ENCODE results near the gene MICAL3.
A peak's percentile ranks its signal among the peaks of the same experiment; 100 is the strongest.

MICAL3 gene

DNA sequence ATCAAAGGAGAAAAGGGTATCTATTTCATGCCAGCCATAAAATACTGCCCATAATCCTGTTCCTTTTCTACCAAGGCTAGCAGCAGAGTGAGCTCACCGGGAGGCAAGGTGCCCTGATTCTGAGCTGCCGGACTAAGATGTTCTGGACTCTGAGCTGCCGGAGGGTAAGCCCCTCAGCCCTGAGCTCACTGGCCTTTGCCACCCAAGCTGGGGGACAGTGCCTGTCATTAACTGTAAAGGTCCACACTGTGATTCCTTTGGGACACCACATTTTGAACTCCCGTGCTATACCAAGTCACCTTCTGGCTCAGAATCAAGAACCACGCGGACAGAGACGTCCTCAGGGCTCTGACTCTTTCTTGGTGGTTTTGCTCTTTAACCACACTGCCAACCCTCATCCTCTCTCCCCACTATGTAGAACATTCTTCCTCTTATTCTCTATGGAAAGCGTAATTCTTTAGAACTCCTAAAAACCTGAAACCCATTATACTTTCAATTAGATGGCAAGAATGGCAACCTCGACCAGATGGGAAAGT is 161.6 kb downstream of the MICAL3 start:
- no peak for DNase-seq

DNA sequence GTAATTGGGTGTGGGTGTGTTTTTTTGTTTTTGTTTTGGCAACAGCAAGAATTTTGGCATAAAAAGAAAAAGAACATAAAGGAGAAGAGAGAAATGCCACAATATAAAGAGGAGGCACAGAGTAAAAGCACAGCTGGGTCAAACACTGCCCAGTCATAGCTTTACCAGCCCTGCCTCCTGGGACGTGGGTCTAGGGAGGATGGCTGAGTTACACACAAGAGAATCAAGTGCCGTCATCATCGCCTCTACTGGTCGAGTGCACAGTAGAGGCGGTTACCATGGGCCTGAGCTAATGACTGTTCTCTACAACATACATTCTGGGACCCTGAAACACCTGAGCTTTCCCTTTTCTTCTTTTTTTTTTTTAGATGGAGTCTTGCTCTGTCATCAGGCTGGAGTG is 162.5 kb downstream of the MICAL3 start:
- DNase-seq, result no peak

DNA sequence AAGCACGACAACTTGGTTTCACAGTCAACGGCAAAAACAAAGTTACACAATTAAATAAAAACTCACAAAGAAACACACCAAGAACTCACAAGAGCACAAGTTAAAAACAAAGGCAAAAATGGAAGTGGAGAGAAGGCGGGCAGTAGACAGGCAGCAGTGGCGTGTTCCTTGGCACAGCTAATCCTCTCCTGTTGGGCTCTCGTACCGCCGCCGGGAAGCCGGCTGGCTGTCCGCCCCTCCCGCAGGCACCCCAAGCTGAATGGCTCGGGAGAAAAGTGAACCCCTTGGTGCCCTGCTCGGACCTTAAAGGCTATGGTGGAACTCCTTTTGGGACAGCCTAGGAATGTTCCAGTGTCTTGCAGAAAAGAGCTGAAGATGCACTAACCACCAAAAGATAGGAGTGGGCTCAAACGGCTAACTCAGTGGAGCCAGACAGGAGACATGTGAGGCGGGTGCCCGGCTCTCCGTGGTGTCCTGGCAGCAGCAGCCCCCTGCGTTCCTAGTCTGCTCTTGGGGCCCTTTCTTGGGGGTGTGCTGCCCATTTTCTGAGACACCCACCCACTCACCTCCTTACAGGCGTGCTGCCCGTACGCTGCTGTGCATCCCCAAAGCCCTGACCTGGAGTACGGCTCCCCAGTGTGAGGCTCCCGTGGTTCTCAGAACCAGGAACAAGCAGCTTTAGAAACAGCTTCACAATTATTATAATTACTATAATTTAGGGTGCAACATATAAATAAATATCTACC is 164.0 kb downstream of the MICAL3 start:
- DNase-seq, result no peak

DNA sequence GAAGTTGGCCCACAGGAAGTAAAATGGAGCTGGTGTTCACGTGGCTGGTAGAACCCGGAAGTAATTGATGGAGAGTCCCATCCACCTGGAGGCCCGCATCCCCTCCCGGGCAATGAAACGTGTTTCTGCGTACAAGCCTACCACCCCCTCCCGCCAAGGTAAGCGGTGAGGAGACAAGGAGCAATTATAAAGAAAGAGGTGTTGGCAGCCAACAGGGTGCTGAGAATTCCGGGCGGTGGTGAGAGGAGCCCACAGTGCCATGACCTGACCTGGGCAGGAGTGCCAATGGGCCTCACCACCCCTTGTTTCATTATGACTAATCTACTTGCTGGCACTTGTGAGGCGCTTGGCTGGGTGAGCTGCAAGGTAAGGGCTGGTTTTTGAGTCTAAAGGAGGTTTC is 166.3 kb downstream of the MICAL3 start:
- no peak for DNase-seq

DNA sequence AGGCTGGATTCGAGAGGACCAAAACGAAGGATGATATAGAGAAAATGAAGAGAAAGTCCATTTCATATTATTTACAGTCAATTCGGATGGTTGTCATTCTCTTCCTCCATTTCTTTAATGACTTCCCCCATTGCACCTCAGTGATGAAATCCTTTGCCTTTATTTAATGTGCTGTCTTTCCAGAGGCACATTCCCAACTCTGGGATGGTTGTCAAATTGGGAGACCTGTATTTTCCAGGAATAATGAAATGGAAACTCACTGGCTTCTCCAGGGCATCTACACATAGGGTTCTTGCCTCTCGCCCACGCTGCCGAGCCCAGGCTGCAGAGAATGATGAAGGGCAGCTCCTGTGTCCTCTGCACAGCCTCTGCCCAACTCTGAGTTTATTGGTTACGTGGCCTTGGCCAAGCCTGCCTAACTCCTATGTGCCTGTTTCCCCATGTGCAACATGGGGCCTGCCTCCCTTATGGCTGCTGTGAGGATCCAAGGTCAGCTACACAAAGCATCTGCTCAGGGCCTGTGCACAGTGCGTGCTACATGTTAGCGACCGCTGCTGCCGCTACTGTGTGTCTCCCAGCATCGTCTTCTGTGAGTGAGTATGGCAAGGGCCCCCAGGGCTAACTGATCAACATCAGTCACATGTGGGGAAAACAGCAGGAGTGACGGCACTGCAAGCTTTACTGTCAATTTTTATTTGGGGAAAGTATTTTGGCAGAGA is 168.6 kb downstream of the MICAL3 start:
- no peak for DNase-seq

DNA sequence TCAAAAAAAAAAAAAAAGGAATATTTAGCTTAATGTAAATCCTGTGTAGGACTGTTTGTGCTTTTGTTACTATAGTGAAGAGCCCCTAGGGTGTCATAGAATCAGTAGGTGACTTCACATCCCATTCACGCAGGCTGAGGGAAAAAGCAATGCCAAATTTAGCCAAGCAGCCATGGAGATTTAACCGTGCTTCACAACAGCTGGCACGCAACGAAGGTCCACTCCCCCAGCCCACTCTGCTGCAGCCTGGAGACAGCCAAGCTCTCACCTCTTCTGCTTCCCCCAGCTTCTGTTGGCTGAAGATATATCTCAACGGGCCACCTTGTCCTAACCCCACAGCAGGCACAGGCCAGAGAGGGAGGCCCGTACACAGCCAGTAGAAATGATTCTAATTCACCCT is 171.3 kb downstream of the MICAL3 start:
- peak; percentile 90 for DNase-seq

DNA sequence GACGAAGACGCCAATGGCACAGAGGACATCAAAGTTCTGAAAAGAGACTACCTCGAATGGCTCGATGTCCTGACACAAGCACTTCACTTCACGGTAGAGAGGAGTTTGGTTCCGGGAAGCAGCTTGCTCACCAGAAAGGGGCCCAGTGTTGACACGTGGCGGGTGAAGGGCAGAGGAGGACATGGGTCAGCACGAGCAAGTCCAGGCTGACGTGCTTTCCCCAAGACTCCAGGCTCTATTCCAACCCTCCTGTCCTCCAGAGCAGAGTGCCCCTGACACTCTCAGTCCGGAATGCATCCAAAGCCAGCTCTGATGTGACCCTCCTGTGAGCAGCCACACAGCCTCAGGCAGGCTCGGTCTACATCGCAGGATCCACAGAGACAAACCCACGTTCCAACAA is 172.6 kb downstream of the MICAL3 start:
- DNase-seq, result no peak

DNA sequence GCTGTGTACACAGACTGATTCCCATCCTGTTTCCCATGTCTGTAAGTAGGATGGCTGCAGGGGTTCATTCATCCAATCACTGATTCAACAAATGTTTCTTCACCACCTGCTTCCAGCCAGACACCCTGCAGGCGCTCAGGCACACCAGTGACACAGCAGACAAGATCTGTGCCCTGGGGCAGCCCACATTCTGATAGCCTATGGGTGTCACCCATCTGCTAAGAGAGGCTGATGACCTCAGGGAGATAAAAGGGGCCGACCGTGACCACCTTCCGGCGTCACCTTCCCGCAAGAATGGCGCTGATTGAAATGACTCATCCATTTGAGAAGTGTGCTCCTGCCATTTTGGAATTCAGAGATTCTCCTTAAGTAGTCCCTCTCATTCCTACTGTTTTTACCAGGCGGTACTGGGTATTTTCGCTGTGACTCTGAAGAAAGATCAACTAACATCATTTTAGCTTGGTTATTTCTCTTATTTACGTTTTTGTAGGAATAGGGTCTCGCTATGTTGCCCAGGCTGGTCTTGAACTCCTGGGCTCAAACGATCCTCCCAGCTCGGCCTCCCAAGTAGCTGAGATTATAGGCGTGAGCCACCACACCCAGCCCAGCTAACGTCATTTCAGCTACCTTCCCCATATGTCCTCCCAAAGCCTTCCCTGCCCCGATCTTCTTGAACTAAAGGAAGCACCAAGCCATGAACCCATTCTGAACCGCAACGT is 176.8 kb downstream of the MICAL3 start:
- no peak for DNase-seq

DNA sequence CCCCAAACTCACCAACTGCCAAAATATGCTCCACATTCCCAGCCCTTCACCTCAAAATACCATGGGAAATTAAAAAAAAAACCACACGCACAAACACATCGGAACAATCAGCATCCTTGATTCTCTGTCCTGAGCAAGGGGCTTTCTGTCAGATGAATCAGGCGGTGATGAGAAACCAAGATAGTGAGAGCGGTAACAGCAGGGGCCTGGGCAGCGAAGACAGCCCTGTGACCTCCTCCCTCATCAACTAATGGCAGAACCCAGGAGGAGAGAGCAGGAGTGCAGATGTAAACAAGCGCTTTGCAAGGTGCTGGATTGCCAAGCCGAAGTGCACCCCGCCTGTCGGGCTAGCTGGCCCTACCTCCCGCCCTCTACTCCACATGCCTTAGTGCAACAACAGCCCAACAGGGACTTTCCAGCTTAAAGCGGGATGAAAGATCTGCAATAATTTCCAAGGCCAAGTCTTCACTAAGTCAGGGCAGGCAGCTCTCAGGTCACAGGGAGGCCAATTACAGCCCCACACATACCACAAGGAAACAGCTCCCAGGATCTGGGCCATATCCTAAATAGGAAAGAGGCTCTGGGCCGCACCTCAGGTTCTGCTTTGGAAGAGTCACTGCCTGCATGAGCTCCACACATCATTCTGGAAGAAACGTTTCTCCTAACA is 177.9 kb downstream of the MICAL3 start:
- DNase-seq, result peak; percentile 86

DNA sequence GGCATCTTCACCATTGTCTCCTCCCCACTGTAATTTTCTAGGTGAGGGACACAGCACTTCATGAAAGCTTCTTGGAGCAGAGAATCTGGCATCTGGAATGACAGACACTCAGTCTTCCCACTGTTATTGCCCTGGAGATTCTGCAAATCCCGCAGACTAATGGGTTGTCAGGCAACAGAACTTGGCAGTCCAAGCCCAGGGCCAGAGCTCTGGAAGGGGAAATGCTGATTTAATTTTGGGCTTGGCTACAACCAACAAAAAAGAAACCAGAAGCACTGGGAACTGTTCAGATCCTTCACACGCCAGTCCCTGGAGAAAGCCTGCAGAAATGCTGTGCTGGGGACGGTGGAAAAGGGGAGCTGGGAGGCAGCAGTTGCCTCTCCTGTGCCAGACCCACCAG is 178.6 kb downstream of the MICAL3 start:
- peak; percentile 83 for DNase-seq

DNA sequence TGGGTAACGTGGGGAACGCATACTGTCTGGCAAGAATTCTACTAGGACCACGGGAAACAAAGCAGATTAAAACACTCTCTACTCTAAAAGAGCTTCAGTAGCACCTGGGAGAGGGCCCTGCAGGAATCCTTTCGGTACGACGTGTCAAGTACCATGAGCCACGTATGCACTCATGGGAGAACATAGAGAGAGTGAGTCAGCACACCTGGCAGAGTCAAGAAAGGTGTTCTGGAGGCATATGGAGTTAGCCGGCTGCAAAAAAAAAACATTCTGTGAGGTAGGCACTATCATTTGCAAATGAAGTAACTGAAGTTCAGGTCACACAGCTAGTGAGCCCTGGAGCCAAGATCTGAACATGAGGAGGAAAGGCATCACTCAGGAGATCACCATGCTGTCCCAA is 179.0 kb downstream of the MICAL3 start:
- DNase-seq, result no peak

DNA sequence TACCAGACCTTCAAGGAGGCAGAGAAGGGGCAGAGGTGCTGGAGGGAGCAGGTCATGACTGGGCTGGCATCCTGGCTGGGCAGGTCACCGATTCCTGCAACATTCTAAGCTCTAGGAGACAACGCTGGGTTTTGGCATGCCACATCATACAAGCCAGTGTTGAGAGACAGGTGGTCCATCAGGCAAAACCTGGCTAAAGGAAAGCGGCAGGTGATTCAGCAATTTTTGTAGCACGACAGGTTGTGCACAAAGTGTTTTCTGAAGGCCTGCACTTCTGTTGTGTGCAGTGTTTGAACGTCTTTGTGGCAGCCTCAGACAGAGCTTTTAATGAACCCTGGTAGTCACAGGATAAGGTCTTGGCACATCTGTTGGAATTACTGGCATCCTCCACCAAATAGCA is 180.2 kb downstream of the MICAL3 start:
- no peak for DNase-seq

DNA sequence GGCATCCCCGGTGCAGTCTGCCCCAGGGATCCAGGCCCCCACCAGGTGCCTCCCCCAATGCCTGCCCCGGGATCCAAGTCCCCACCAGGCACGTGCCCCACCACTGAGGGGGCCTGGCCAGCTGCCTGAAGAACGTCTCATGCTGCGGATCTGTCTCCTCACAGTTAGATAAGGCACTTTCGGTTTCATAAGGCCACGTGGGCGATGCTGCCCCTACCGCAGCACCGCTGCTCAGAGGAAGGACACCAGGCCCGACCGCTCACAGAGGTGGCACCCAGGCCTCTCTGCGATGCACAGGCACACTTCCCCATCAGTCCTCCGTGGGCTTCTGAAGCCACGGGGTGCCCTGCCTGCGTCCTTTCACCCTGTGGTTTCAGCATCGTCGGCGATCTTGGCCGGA is 182.0 kb downstream of the MICAL3 start:
- DNase-seq, result no peak

DNA sequence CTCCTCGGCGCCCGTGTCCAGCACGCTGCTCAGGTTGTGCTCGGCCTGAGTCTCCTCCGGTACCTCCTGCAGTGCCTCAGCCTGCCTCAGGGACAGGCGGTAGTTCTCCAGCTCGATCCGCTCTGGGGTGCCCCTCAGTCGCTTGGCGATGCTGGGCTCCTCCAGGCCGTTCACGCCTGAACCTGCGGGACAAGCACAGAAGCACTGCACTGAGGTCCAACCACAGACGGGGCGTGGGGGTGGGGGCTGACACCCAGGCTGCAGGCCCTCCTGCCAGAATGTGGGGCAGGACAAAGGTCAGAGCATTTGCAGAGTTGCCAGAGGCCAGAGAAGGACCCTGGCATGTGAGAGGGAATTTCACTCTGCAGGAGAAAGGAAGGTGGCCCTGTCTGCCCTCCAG is 182.5 kb downstream of the MICAL3 start:
- no peak for DNase-seq

DNA sequence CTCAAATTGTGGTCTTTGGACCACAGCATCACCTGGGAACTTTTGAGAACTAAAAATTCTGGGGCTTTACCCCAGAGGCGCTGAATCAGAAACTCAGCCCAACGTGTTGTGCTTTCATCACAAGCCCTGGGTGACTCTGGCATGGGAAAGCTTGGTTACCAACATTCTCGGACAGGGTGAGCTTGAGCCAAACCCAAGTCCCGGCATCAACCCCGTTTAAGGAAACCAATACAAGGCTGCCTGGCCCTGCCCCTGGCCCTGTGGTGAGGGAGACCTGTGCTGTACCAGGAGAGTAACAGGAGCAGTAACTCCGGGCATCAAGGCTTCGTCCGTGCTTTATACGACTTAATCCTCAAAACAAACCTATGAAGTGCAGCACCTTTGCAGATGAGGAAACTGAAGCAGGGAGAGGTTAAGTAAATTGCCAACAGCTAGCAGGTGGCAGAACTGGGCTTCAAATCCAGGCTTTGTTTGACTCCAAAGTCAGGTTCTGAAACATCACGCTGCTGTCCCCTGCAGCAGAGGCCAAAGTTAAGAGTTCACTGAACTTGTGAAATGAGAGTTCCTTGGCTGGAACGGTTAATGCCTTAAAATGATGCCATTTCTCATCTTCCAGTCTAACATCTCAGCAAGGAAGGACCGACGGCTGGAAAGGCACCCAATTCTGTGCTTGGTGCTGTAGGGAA is 186.0 kb downstream of the MICAL3 start:
- DNase-seq, result no peak

DNA sequence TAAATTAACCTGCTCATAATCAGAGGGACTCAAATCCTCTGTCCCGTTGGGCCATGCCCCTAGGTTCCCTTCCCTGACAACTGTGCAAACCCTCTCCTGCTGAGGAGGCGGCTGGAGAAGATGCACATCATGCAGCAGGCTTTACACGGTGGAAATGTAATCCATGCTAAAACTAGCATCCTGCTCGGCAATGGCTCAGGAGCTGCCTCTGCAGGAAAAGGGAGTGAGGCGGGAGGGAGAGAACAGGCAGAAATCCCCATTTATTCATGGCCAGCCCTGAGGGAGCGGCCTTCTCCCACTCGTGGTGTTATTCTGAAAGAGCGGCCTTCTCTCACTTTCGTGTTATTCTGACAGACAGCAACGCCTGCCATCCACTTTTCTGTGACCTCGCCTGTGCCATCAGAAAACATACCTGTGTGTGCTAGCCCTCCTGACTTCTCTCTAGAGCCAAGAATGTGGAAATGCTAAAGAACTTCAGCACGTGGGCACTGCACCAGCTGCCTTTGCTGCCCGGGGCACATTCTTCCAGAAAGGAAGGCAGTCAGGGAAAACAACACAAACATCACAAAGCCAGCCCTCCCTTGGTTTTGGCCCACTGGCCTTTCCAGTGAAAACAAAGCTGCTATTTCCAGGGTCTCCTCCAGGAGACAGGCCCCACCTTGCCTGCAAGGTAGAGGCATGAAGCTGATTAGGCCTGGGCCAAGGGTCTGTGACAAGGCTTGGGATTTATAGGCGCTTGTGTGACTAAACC is 187.2 kb downstream of the MICAL3 start:
- DNase-seq, result no peak

DNA sequence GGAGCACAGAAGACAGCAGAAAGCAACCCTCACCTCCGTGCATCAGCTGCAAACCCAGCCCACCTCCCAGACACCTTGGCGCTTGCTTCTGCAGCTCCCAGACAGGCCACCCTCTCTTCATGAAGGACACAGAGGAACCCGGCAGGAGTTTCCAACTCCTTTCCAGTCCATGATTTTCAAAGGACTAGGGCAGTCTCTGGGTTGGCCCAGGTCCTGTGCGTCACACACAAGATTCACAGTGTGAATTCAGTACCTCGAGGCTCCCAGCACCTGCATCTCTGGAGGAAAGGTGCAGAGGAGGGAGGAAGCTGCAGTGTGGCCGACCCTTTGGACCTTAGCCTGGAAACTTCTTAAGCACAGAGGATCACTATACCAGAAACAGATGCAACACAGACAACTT is 189.1 kb downstream of the MICAL3 start:
- no peak for DNase-seq

DNA sequence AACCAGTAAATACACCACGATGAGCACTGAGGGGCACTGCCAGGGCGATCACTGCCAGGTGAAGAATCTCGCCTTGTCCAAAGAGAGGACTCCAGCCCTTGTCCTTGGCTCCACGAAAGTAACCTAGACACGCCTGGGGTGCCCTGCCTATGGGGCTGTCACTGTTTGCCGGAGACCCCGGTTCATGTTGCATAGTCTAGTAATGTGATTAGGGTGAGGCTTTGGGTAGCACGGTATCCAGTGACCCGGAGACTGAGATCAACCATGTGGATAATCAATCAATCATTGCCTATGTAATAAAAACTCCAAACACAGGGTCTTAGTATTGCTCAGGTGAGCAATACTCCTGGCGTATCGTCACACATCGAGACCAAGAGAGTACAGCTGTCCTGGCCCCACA is 190.9 kb downstream of the MICAL3 start:
- no peak for DNase-seq

DNA sequence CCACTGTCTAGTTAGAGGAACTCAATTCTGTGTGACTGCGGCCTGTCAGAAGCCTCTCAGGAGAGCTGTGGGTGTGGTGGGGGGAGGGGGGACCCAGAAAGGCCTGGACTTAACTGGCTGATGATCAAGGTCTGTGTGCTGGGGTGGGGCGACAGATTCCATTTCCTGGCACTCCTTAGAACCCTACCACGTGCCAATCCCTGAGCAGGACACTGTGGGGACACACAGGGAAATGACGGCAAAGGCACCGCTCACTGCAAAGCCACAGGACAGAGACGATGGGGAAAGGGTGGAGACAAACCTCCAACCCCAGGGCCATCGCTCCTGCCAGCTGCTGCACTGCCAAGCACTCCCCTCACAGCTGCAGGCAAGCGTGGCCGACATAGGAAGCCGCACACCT is 191.7 kb downstream of the MICAL3 start:
- DNase-seq, result no peak

DNA sequence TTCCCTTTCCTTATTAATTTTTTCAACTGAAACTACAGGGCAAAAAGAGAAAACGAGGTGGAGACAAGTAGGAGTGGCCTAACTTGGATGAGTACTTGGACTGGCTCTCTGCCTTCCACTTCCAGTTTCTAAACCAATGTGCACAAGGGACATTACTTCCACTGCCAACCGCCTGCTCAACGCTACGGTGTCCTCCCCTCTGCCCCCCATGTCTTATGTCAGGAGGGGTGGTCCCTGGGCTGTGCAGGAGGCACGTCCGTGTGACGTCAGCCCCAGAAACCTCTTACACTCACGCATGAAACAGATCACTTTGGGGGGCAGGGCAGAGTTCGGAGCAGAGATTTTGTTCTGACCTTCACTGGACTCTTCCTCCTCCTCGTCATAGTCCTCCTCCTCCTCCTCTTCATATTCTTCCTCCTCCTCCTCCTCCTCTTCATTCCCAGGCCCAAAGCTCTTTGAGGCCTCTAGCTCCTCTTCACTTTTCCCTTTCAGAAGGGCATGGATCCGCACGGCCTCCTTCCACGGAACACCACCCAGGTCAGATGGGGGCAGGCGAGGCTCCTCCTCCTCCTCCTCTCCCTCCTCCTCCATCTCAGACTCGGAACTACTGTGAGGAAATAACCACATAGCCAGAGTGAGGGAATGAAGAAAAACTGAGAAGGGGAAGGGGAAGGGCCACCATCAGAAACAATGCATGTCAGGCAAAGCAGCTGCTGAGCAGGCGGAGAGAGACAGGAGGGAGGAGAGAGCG is 192.7 kb downstream of the MICAL3 start:
- peak; percentile 46 for DNase-seq
